ENCODE measurements around the gene BICC1.

DNA sequence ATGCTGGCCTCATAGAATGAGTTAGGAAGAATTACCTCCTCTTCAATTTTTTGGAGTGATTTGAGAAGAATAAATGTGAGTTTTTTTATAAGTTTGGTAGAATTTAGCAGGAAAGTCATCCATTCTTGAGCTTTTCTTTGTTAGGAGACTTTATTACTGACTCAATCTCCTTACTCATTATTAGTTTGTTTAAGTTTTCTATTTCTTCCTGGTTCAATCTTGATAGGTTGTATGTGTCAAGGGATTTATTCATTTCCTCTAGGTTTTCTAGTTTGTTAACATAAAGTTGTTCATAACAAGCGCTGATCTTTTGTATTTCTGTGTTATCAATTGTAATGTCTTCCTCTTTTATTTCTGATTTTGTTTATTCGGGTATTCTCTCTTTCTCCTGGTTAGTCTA is 47.4 kb downstream of the BICC1 start:
- TF ChIP-seq CTCF (IDR thresholded peaks at IDR 0.05) = no peak
- TF ChIP-seq POLR2A (IDR thresholded peaks at IDR 0.05) = no peak
- TF ChIP-seq POLR2AphosphoS5 (IDR thresholded peaks at IDR 0.05) = no peak
